ENCODE measurements around the gene UGGT1. TPM values are rescaled to one million over a fixed set of nuclear protein-coding genes. Genes with fewer than 3 reads are reported as not detected.

Gene UGGT1
- total and polyA plus RNA-seq, 4 donors: 6.7 to 74.7 (median 32.4) TPM

GRCh38 chr2:128095201-128095600 lies 4.2 kb downstream of the UGGT1 start:
- Histone ChIP-seq H3K9me3 (ENCODE audit: control insufficient read depth in 4 of 4, low read length in 3 of 4) (no peaks in the 10 kb centered on the region), H3K27ac (ENCODE audit: low read depth in 1 of 2, low read length in 2 of 2) (no peak overlapping the region), H3K4me3 (ENCODE audit: low read depth in 1 of 3, low read length in 3 of 3) (no peak overlapping the region), H3K4me1 (ENCODE audit: control insufficient read depth in 4 of 4, insufficient read depth in 4 of 4, low read length in 3 of 4) (peaks cover 0 to 15% (median 12%) of the 10 kb centered on the region in 4 donors), H3K36me3 (ENCODE audit: control insufficient read depth in 4 of 4, insufficient read depth in 3 of 4, low read depth in 1 of 4, low read length in 3 of 4) (peaks cover 0 to 22% (median 17%) of the 10 kb centered on the region in 4 donors), H3K9ac (ENCODE audit: low read depth in 1 of 2, low read length in 2 of 2) (no peak overlapping the region), H3K27me3 (ENCODE audit: control insufficient read depth in 4 of 4, insufficient read depth in 4 of 4, low read length in 3 of 4) (no peaks in the 10 kb centered on the region)
- TF ChIP-seq SP1 (IDR thresholded peaks at IDR 0.05): no peak
- TF ChIP-seq HNF4A (conservative IDR thresholded peaks at IDR 0.05): no peak
- no peak for TF ChIP-seq JUND (IDR thresholded peaks at IDR 0.05)
- TF ChIP-seq ZBTB33 (IDR thresholded peaks at IDR 0.05): no peak
- no peak for TF ChIP-seq EGR1 (IDR thresholded peaks at IDR 0.05; ENCODE audit: low read depth in 2 of 2)
- 53% methylated on average over 3 of the region's 3 CpGs for WGBS
- DNase-seq (ENCODE audit: low spot score): no peak

- WGBS: 90% methylated on average over 1 of the region's 1 CpG
- Histone ChIP-seq H3K4me3 (ENCODE audit: low read depth in 1 of 3, low read length in 3 of 3) (no peak overlapping the region), H3K27ac (ENCODE audit: low read depth in 1 of 2, low read length in 2 of 2) (no peak overlapping the region), H3K27me3 (ENCODE audit: control insufficient read depth in 4 of 4, insufficient read depth in 4 of 4, low read length in 3 of 4) (no peaks in the 10 kb centered on the region), H3K36me3 (ENCODE audit: control insufficient read depth in 4 of 4, insufficient read depth in 3 of 4, low read depth in 1 of 4, low read length in 3 of 4) (peaks cover 2 to 37% (median 26%) of the 10 kb centered on the region in 4 donors), H3K9ac (ENCODE audit: low read depth in 1 of 2, low read length in 2 of 2) (no peak overlapping the region), H3K4me1 (ENCODE audit: control insufficient read depth in 4 of 4, insufficient read depth in 4 of 4, low read length in 3 of 4) (no peaks in the 10 kb centered on the region), H3K9me3 (ENCODE audit: control insufficient read depth in 4 of 4, low read length in 3 of 4) (no peaks in the 10 kb centered on the region)
- TF ChIP-seq FOXA1 (IDR thresholded peaks at IDR 0.05) (no peak), JUND (IDR thresholded peaks at IDR 0.05) (no peak), RAD21 (IDR thresholded peaks at IDR 0.05) (no peak), ZBTB33 (IDR thresholded peaks at IDR 0.05) (no peak), TAF1 (conservative IDR thresholded peaks at IDR 0.05) (no peak), FOXA2 (IDR thresholded peaks at IDR 0.05) (no peak), EGR1 (IDR thresholded peaks at IDR 0.05; ENCODE audit: low read depth in 2 of 2) (no peak), MAX (IDR thresholded peaks at IDR 0.05) (no peak), NR2F2 (IDR thresholded peaks at IDR 0.05) (no peak), GABPA (IDR thresholded peaks at IDR 0.05 in 1 of 2, conservative IDR thresholded peaks at IDR 0.05 in 1 of 2) (no peak), HNF4G (IDR thresholded peaks at IDR 0.05) (no peak)
- no peak for DNase-seq (ENCODE audit: low spot score)
These were observed 12.4 kb downstream of the UGGT1 start for GRCh38 chr2:128103407-128103806.

- peaks cover 5 to 36% (median 26%) of the 10 kb centered on the region in 4 donors for H3K36me3 ChIP-seq (ENCODE audit: control insufficient read depth in 4 of 4, insufficient read depth in 3 of 4, low read depth in 1 of 4, low read length in 3 of 4)
- H3K4me3 ChIP-seq (ENCODE audit: low read depth in 1 of 3, low read length in 3 of 3): no peak overlapping the region
- H3K27ac ChIP-seq (ENCODE audit: low read depth in 1 of 2, low read length in 2 of 2): no peak overlapping the region
- no peaks in the 10 kb centered on the region for H3K4me1 ChIP-seq (ENCODE audit: control insufficient read depth in 4 of 4, insufficient read depth in 4 of 4, low read length in 3 of 4)
- WGBS: 97% methylated on average over 4 of the region's 4 CpGs
- H3K9ac ChIP-seq (ENCODE audit: low read depth in 1 of 2, low read length in 2 of 2): no peak overlapping the region
- H3K9me3 ChIP-seq (ENCODE audit: control insufficient read depth in 4 of 4, low read length in 3 of 4): no peaks in the 10 kb centered on the region
- no peaks in the 10 kb centered on the region for H3K27me3 ChIP-seq (ENCODE audit: control insufficient read depth in 4 of 4, insufficient read depth in 4 of 4, low read length in 3 of 4)
- DNase-seq (ENCODE audit: low spot score): no peak
- TF ChIP-seq REST (IDR thresholded peaks at IDR 0.05): no peak
- TF ChIP-seq JUND (IDR thresholded peaks at IDR 0.05): no peak
- TF ChIP-seq RAD21 (IDR thresholded peaks at IDR 0.05): no peak
- no peak for TF ChIP-seq HNF4G (IDR thresholded peaks at IDR 0.05)
- TF ChIP-seq SP1 (IDR thresholded peaks at IDR 0.05): no peak
- no peak for TF ChIP-seq ZBTB33 (IDR thresholded peaks at IDR 0.05)
- no peak for TF ChIP-seq NR2F2 (IDR thresholded peaks at IDR 0.05)
- TF ChIP-seq CTCF (IDR thresholded peaks at IDR 0.05; ENCODE audit: low read depth, low read length, missing input control): no peak
- TF ChIP-seq RXRA (IDR thresholded peaks at IDR 0.05): no peak
- TF ChIP-seq FOXA1 (IDR thresholded peaks at IDR 0.05): no peak
- no peak for TF ChIP-seq HNF4A (conservative IDR thresholded peaks at IDR 0.05)
These were observed 14.1 kb downstream of the UGGT1 start for GRCh38 chr2:128105072-128105471.

Data from liver (tissue), 9 donors.